ENCODE measurements around the gene PRDM2. TPM values are rescaled to one million over a fixed set of nuclear protein-coding genes. Genes with fewer than 3 reads are reported as not detected.

Gene PRDM2
- total RNA-seq, 3 donors from 2014 or later (not counting 1 experiment from before 2014, with no cell fraction given) = 168 to 193 (median 184) TPM

- Histone ChIP-seq H3K27ac (ENCODE audit: low read length) (no peak overlapping the region), H3K9me3 (ENCODE audit: control insufficient read depth, insufficient read depth, low read length) (no peaks in the 10 kb centered on the region), H3K27me3 (ENCODE audit: control insufficient read depth, insufficient read depth, low read length) (no peaks in the 10 kb centered on the region), H3K4me1 (ENCODE audit: control insufficient read depth, insufficient read depth, low read length) (no peaks in the 10 kb centered on the region), H3K4me3 (ENCODE audit: low read length) (no peak overlapping the region), H3K36me3 (ENCODE audit: control insufficient read depth, insufficient read depth, low read length) (no peaks in the 10 kb centered on the region)
- WGBS (ENCODE audit: insufficient coverage) = 73% methylated on average over 1 of the region's 1 CpG
- TF ChIP-seq CTCF (IDR thresholded peaks at IDR 0.05) = no peak
- no peaks in the 10 kb centered on the region for H3K4me1 Mint-ChIP-seq
- peaks cover 5 to 11% of the 10 kb centered on the region in 2 donors for H3K27me3 Mint-ChIP-seq (ENCODE audit: low read depth in 2 of 2)
- no peak for DNase-seq
- H3K36me3 Mint-ChIP-seq = peaks cover 8% of the 10 kb centered on the region
- no peaks in the 10 kb centered on the region for H3K9me3 Mint-ChIP-seq
- intact Hi-C loops (cut with micrococcal nuclease) = no loop called here
- H3K27ac Mint-ChIP-seq = no peak overlapping the region
- no peak for ATAC-seq
- no peak overlapping the region for H3K4me3 Mint-ChIP-seq
These were observed 155.6 kb downstream of the PRDM2 start for GRCh38 chr1:13855554-13855953.

GRCh38 chr1:13860031-13860430 lies 160.0 kb downstream of the PRDM2 start:
- Mint-ChIP-seq H3K4me1 (no peaks in the 10 kb centered on the region), H3K9me3 (no peaks in the 10 kb centered on the region), H3K4me3 (no peak overlapping the region), H3K27ac (no peak overlapping the region), H3K27me3 (ENCODE audit: low read depth in 2 of 2) (peaks cover 0 to 12% of the 10 kb centered on the region in 2 donors), H3K36me3 (peaks cover 3% of the 10 kb centered on the region)
- no peaks in the 10 kb centered on the region for H3K4me1 ChIP-seq (ENCODE audit: control insufficient read depth, insufficient read depth, low read length)
- 76% methylated on average over 2 of the region's 2 CpGs for WGBS (ENCODE audit: insufficient coverage)
- H3K27ac ChIP-seq (ENCODE audit: low read length) = no peak overlapping the region
- no peak overlapping the region for H3K4me3 ChIP-seq (ENCODE audit: low read length)
- no peak for TF ChIP-seq CTCF (IDR thresholded peaks at IDR 0.05)
- DNase-seq = no peak
- H3K27me3 ChIP-seq (ENCODE audit: control insufficient read depth, insufficient read depth, low read length) = no peaks in the 10 kb centered on the region
- H3K9me3 ChIP-seq (ENCODE audit: control insufficient read depth, insufficient read depth, low read length) = no peaks in the 10 kb centered on the region
- H3K36me3 ChIP-seq (ENCODE audit: control insufficient read depth, insufficient read depth, low read length) = no peaks in the 10 kb centered on the region
- intact Hi-C loops (cut with micrococcal nuclease) = no loop called here
- no peak for ATAC-seq

- Mint-ChIP-seq H3K4me3 (no peak overlapping the region), H3K27ac (no peak overlapping the region), H3K9me3 (no peaks in the 10 kb centered on the region), H3K27me3 (ENCODE audit: low read depth in 2 of 2) (peaks cover 0 to 8% of the 10 kb centered on the region in 2 donors), H3K4me1 (no peaks in the 10 kb centered on the region), H3K36me3 (no peaks in the 10 kb centered on the region)
- no peaks in the 10 kb centered on the region for H3K27me3 ChIP-seq (ENCODE audit: control insufficient read depth, insufficient read depth, low read length)
- 87% methylated on average over 5 of the region's 5 CpGs for WGBS (ENCODE audit: insufficient coverage)
- no peaks in the 10 kb centered on the region for H3K4me1 ChIP-seq (ENCODE audit: control insufficient read depth, insufficient read depth, low read length)
- no peak overlapping the region for H3K27ac ChIP-seq (ENCODE audit: low read length)
- TF ChIP-seq CTCF (IDR thresholded peaks at IDR 0.05) = no peak
- H3K4me3 ChIP-seq (ENCODE audit: low read length) = no peak overlapping the region
- no peak for ATAC-seq
- no peak for DNase-seq
- no peaks in the 10 kb centered on the region for H3K9me3 ChIP-seq (ENCODE audit: control insufficient read depth, insufficient read depth, low read length)
- intact Hi-C loops (cut with micrococcal nuclease) = no loop called here
- no peaks in the 10 kb centered on the region for H3K36me3 ChIP-seq (ENCODE audit: control insufficient read depth, insufficient read depth, low read length)
These were observed 164.8 kb downstream of the PRDM2 start for GRCh38 chr1:13864760-13865159.

- Histone ChIP-seq H3K27ac (ENCODE audit: low read length) (no peak overlapping the region), H3K4me3 (ENCODE audit: low read length) (no peak overlapping the region), H3K27me3 (ENCODE audit: control insufficient read depth, insufficient read depth, low read length) (no peaks in the 10 kb centered on the region), H3K36me3 (ENCODE audit: control insufficient read depth, insufficient read depth, low read length) (no peaks in the 10 kb centered on the region), H3K9me3 (ENCODE audit: control insufficient read depth, insufficient read depth, low read length) (no peaks in the 10 kb centered on the region), H3K4me1 (ENCODE audit: control insufficient read depth, insufficient read depth, low read length) (no peaks in the 10 kb centered on the region)
- H3K27ac Mint-ChIP-seq = no peak overlapping the region
- no peak for TF ChIP-seq CTCF (IDR thresholded peaks at IDR 0.05)
- DNase-seq = no peak
- H3K27me3 Mint-ChIP-seq (ENCODE audit: low read depth in 2 of 2) = peaks cover 0 to 8% of the 10 kb centered on the region in 2 donors
- H3K4me3 Mint-ChIP-seq = no peak overlapping the region
- 69% methylated on average over 3 of the region's 3 CpGs for WGBS (ENCODE audit: insufficient coverage)
- H3K4me1 Mint-ChIP-seq = no peaks in the 10 kb centered on the region
- intact Hi-C loops (cut with micrococcal nuclease) = no loop called here
- no peak for ATAC-seq
- no peaks in the 10 kb centered on the region for H3K9me3 Mint-ChIP-seq
- H3K36me3 Mint-ChIP-seq = no peaks in the 10 kb centered on the region
These were observed 165.9 kb downstream of the PRDM2 start for GRCh38 chr1:13865851-13866250.
